ENCODE results near the gene NTM.

NTM gene

GRCh38 chr11:131838016-131838415 is 467.6 kb downstream of the NTM start:
- TF ChIP-seq GABPA (IDR thresholded peaks at IDR 0.05; ENCODE audit: low read depth) (no peak), POLR2AphosphoS5 (IDR thresholded peaks at IDR 0.05; ENCODE audit: low read depth) (no peak)
- no peaks in the 10 kb centered on the region for H3K27me3 ChIP-seq (ENCODE audit: insufficient read depth, poor library complexity, severe bottlenecking)
- no peak for DNase-seq (ENCODE audit: low read depth in 1 of 2, low spot score in 1 of 2)
- H3K4me3 ChIP-seq (replicated peaks; ENCODE audit: insufficient read depth, low read length), result no peak overlapping the region
- H3K27ac ChIP-seq (replicated peaks), result no peak overlapping the region

- no peak for TF ChIP-seq REST (IDR thresholded peaks at IDR 0.05; ENCODE audit: insufficient replicate concordance, low read depth)
- TF ChIP-seq GABPA (IDR thresholded peaks at IDR 0.05; ENCODE audit: low read depth), result no peak
- TF ChIP-seq POLR2AphosphoS5 (IDR thresholded peaks at IDR 0.05; ENCODE audit: low read depth), result no peak
- no peak for TF ChIP-seq SPI1 (IDR thresholded peaks at IDR 0.05; ENCODE audit: borderline replicate concordance, low read depth)
- TF ChIP-seq CTCF (IDR thresholded peaks at IDR 0.05; ENCODE audit: insufficient read depth, low read length), result no peak
- no peak overlapping the region for H3K4me3 ChIP-seq (replicated peaks; ENCODE audit: insufficient read depth, low read length)
These were observed 468.9 kb downstream of the NTM start for GRCh38 chr11:131839326-131839725.

GRCh38 chr11:131840545-131840944 is 470.1 kb downstream of the NTM start:
- no peak overlapping the region for H3K4me3 ChIP-seq (replicated peaks; ENCODE audit: insufficient read depth, low read length)
- no peak overlapping the region for H3K27ac ChIP-seq (replicated peaks)
- no peaks in the 10 kb centered on the region for H3K27me3 ChIP-seq (ENCODE audit: insufficient read depth, poor library complexity, severe bottlenecking)
- DNase-seq (ENCODE audit: low read depth in 1 of 2, low spot score in 1 of 2), result peak in 1 of 2 experiments; percentile 6
- TF ChIP-seq CTCF (IDR thresholded peaks at IDR 0.05; ENCODE audit: insufficient read depth, low read length) (no peak), SPI1 (IDR thresholded peaks at IDR 0.05; ENCODE audit: borderline replicate concordance, low read depth) (no peak), GABPA (IDR thresholded peaks at IDR 0.05; ENCODE audit: low read depth) (no peak), POLR2AphosphoS5 (IDR thresholded peaks at IDR 0.05; ENCODE audit: low read depth) (no peak), REST (IDR thresholded peaks at IDR 0.05; ENCODE audit: insufficient replicate concordance, low read depth) (no peak)

More at GRCh38 chr11:131839326-131839725, 468.9 kb downstream of the NTM start:
- H3K27me3 ChIP-seq (ENCODE audit: insufficient read depth, poor library complexity, severe bottlenecking), result no peaks in the 10 kb centered on the region
- H3K27ac ChIP-seq (replicated peaks), result no peak overlapping the region
- no peak for DNase-seq (ENCODE audit: low read depth in 1 of 2, low spot score in 1 of 2)

GRCh38 chr11:131841028-131841427 is 470.6 kb downstream of the NTM start:
- no peaks in the 10 kb centered on the region for H3K27me3 ChIP-seq (ENCODE audit: insufficient read depth, poor library complexity, severe bottlenecking)
- H3K4me3 ChIP-seq (replicated peaks; ENCODE audit: insufficient read depth, low read length), result no peak overlapping the region
- TF ChIP-seq GABPA (IDR thresholded peaks at IDR 0.05; ENCODE audit: low read depth) (no peak), SPI1 (IDR thresholded peaks at IDR 0.05; ENCODE audit: borderline replicate concordance, low read depth) (no peak), CTCF (IDR thresholded peaks at IDR 0.05; ENCODE audit: insufficient read depth, low read length) (no peak), REST (IDR thresholded peaks at IDR 0.05; ENCODE audit: insufficient replicate concordance, low read depth) (no peak), POLR2AphosphoS5 (IDR thresholded peaks at IDR 0.05; ENCODE audit: low read depth) (no peak)
- peak in 1 of 2 experiments; percentile 29 for DNase-seq (ENCODE audit: low read depth in 1 of 2, low spot score in 1 of 2)
- no peak overlapping the region for H3K27ac ChIP-seq (replicated peaks)
